HepG2 (cell line): ENCODE data around the gene BPHL. TPM values are rescaled to one million over a fixed set of nuclear protein-coding genes. Genes with fewer than 3 reads are reported as not detected.

ENCODE experiments used
- DR1 ChIP-seq: sonication (generic); formaldehyde crosslinking; IDR thresholded peaks from 2 replicates; pipeline ENCODE4 v1.8.0; 2021; ENCODE audit warnings: mild to moderate bottlenecking, missing genetic modification reagents, inconsistent platforms
- EZH2 ChIP-seq: conservative IDR thresholded peaks from 2 replicates; pipeline ENCODE4 v1.6.1; 2012; ENCODE audit warnings: mild to moderate bottlenecking, low read depth, low read length, moderate library complexity
- KMT2A ChIP-seq: sonication (generic); formaldehyde crosslinking; IDR thresholded peaks from 2 replicates; pipeline ENCODE4 v1.4.0; 2020; ENCODE audit warnings: missing genetic modification reagents
- MBNL3 ChIP-seq: fragments of 250-450 bp; sonication (Bioruptor Pico); conservative IDR thresholded peaks from 2 replicates; pipeline ENCODE4 v1.8.0; 2022; ENCODE audit warnings: mild to moderate bottlenecking, inconsistent platforms
- MIXL1 ChIP-seq: IDR thresholded peaks from 2 replicates; pipeline ENCODE4 v1.6.1; 2016
- MTF1 ChIP-seq: sonication (generic); formaldehyde crosslinking; IDR thresholded peaks from 2 replicates; pipeline ENCODE4 v1.5.0; 2020; ENCODE audit warnings: missing genetic modification reagents
- NFKBIZ ChIP-seq: IDR thresholded peaks from 2 replicates; pipeline ENCODE4 v1.6.1; 2018; ENCODE audit warnings: missing genetic modification reagents, missing compliant biosample characterization
- RAD21 ChIP-seq: fragments of 450-650 bp; formaldehyde crosslinking; IDR thresholded peaks from 2 replicates; pipeline ENCODE4 v1.5.0; 2020; ENCODE audit warnings: mild to moderate bottlenecking
- RELA ChIP-seq: sonication (generic); formaldehyde crosslinking; IDR thresholded peaks from 2 replicates; pipeline ENCODE4 v1.4.0; 2020; ENCODE audit warnings: missing genetic modification reagents
- ZNF501 ChIP-seq: sonication (generic); formaldehyde crosslinking; IDR thresholded peaks from 2 replicates; pipeline ENCODE4 v1.5.1; 2020; ENCODE audit warnings: mild to moderate bottlenecking, moderate library complexity, missing genetic modification reagents
- ZNF510 ChIP-seq: sonication (generic); formaldehyde crosslinking; IDR thresholded peaks from 2 replicates; pipeline ENCODE4 v1.4.0; 2020; ENCODE audit warnings: low read depth, mild to moderate bottlenecking, missing genetic modification reagents
- ZNF570 ChIP-seq: sonication (generic); formaldehyde crosslinking; IDR thresholded peaks from 2 replicates; pipeline ENCODE4 v1.4.0; 2020; ENCODE audit warnings: mild to moderate bottlenecking, missing genetic modification reagents, borderline replicate concordance
- ZNF724P ChIP-seq: sonication (generic); formaldehyde crosslinking; IDR thresholded peaks from 2 replicates; pipeline ENCODE4 v1.8.0; 2022; ENCODE audit warnings: missing genetic modification reagents, borderline replicate concordance
- ZNF761 ChIP-seq: sonication (generic); formaldehyde crosslinking; conservative IDR thresholded peaks from 2 replicates; pipeline ENCODE4 v1.4.0; 2020; ENCODE audit warnings: mild to moderate bottlenecking, missing genetic modification reagents
- polyA plus RNA-seq, 8 experiments: library from polyadenylated mRNA; depleted of rRNA in 3 of 8; stranded (reverse) in 7 of 8; unstranded in 1 of 8; fragments of >200 nt; fragmentation: Illumina TruSeq in 4 of 8; extraction: Trizol in 4 of 8; gene quantifications; 2 replicates each; pipeline versions ENCODE4 v1.2.1 to v1.2.3, GENCODE V29; 2011 to 2016; ENCODE audit warnings: low read depth in 4 of 8, missing spikeins in 1 of 8, mixed read lengths in 1 of 8; ENCODE audit not compliant: insufficient read depth in 1 of 8
- total RNA-seq, 5 experiments: library from RNA; depleted of rRNA; stranded (reverse); fragments of >200 nt; fragmentation: Illumina TruSeq; extraction: Trizol; gene quantifications; 2 replicates each; pipeline ENCODE4 v1.2.3, GENCODE V29; 2016; ENCODE audit warnings: low read depth in 1 of 5
- TF ChIP-seq, protein P1 (sequence below): sonication (generic); formaldehyde crosslinking; IDR thresholded peaks from 2 replicates; pipeline ENCODE4 v1.4.0; 2020; ENCODE audit warnings: missing genetic modification reagents, borderline replicate concordance
- TF ChIP-seq, protein P2 (sequence below): sonication (generic); IDR thresholded peaks from 2 replicates; pipeline ENCODE4 v1.6.1; 2016; ENCODE audit warnings: low read depth, borderline replicate concordance
- TF ChIP-seq, protein P3 (sequence below): sonication (generic); formaldehyde crosslinking; IDR thresholded peaks from 2 replicates; pipeline ENCODE4 v1.5.1; 2020; ENCODE audit warnings: missing genetic modification reagents, mild to moderate bottlenecking, borderline replicate concordance
- TF ChIP-seq, protein P4 (sequence below): sonication (generic); formaldehyde crosslinking; IDR thresholded peaks from 2 replicates; pipeline ENCODE4 v1.4.0; 2020; ENCODE audit warnings: mild to moderate bottlenecking, missing genetic modification reagents
- TF ChIP-seq, protein P5 (sequence below): sonication (generic); formaldehyde crosslinking; IDR thresholded peaks from 2 replicates; pipeline ENCODE4 v1.4.0; 2020; ENCODE audit warnings: missing genetic modification reagents
- TF ChIP-seq, protein P6 (sequence below): sonication (generic); formaldehyde crosslinking; IDR thresholded peaks from 2 replicates; pipeline ENCODE4 v1.5.0; 2020; ENCODE audit warnings: mild to moderate bottlenecking, low read depth, missing genetic modification reagents, borderline replicate concordance
- TF ChIP-seq, protein P7 (sequence below): sonication (generic); formaldehyde crosslinking; IDR thresholded peaks from 2 replicates; pipeline ENCODE4 v1.8.0; 2022; ENCODE audit warnings: mild to moderate bottlenecking, missing genetic modification reagents; ENCODE audit not compliant: insufficient replicate concordance

The BPHL gene
- total and polyA plus RNA-seq, 2 of the 13 experiments (the other 11 are each of a cell fraction or from before 2014, with no cell fraction given): 37.8 to 39.5 TPM

DNA sequence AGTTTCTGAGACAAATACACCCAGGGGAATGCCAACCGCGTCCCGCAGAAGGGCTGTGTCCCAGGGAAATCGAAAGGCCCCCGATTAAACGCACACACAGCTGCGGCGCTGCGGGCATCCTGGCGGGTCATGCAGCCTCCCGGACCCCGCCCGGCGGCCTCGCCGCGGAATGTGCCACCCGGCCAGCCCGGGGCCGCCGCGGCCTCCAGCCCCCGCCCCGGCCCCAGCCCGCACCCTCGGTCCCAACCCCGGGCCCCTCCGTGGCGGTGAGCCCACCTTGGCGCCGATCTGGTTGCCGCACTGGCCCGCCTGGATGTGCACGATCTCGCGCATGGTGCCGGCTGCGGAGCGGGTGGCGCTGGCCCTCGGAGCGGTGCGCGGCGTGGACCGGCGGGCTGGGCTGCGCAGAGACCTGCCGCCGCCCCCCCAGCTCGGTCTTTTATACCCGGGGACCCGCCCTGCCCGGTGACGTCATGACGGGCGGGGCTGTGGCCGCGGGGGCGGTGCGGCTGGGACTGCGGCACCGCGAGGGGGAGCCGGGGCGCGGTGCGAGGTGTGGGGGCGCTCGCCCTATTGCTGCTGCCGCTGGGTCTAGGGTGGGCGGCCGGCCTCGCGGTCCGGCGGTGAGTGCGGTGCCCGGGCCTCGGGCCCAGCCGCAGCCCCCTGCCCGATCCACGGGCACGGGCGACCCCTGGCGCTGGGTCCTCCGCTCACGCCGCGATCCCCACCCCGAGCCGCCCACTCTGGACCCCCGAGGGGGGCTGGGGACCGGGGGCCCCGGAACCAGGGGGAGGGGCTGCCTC lies 38.8 kb downstream of the BPHL start, which contains the start of gene TUBB2A (continued):
- TF ChIP-seq, protein P1, sequence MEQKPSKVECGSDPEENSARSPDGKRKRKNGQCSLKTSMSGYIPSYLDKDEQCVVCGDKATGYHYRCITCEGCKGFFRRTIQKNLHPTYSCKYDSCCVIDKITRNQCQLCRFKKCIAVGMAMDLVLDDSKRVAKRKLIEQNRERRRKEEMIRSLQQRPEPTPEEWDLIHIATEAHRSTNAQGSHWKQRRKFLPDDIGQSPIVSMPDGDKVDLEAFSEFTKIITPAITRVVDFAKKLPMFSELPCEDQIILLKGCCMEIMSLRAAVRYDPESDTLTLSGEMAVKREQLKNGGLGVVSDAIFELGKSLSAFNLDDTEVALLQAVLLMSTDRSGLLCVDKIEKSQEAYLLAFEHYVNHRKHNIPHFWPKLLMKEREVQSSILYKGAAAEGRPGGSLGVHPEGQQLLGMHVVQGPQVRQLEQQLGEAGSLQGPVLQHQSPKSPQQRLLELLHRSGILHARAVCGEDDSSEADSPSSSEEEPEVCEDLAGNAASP (CRISPR knock-in tag): peak; percentile 57; the same call in 1 of the 2 replicates
- TF ChIP-seq, protein P2, sequence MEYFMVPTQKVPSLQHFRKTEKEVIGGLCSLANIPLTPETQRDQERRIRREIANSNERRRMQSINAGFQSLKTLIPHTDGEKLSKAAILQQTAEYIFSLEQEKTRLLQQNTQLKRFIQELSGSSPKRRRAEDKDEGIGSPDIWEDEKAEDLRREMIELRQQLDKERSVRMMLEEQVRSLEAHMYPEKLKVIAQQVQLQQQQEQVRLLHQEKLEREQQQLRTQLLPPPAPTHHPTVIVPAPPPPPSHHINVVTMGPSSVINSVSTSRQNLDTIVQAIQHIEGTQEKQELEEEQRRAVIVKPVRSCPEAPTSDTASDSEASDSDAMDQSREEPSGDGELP: peak; percentile 7; the same call in 1 of the 2 replicates
- TF ChIP-seq, protein P3, sequence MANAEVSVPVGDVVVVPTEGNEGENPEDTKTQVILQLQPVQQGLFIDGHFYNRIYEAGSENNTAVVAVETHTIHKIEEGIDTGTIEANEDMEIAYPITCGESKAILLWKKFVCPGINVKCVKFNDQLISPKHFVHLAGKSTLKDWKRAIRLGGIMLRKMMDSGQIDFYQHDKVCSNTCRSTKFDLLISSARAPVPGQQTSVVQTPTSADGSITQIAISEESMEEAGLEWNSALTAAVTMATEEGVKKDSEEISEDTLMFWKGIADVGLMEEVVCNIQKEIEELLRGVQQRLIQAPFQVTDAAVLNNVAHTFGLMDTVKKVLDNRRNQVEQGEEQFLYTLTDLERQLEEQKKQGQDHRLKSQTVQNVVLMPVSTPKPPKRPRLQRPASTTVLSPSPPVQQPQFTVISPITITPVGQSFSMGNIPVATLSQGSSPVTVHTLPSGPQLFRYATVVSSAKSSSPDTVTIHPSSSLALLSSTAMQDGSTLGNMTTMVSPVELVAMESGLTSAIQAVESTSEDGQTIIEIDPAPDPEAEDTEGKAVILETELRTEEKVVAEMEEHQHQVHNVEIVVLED (CRISPR knock-in tag): no peak
- no peak for TF ChIP-seq MBNL3 (CRISPR knock-in tag)
- peak; percentile 93 for TF ChIP-seq RAD21 (CRISPR knock-in tag)
- TF ChIP-seq MTF1 (CRISPR knock-in tag): no peak
- TF ChIP-seq NFKBIZ (CRISPR knock-in tag): no peak
- TF ChIP-seq, protein P4, sequence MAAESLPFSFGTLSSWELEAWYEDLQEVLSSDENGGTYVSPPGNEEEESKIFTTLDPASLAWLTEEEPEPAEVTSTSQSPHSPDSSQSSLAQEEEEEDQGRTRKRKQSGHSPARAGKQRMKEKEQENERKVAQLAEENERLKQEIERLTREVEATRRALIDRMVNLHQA (CRISPR knock-in tag): no peak
- TF ChIP-seq ZNF501: peak; percentile 12
- no peak for TF ChIP-seq MIXL1 (CRISPR knock-in tag)
- TF ChIP-seq EZH2: no peak
- TF ChIP-seq ZNF761 (CRISPR knock-in tag): peak; percentile 91
- no peak; the same call in 1 of the 2 replicates for TF ChIP-seq ZNF510 (CRISPR knock-in tag)
- peak; percentile 92 for TF ChIP-seq ZNF724P (CRISPR knock-in tag)
- TF ChIP-seq, protein P5, sequence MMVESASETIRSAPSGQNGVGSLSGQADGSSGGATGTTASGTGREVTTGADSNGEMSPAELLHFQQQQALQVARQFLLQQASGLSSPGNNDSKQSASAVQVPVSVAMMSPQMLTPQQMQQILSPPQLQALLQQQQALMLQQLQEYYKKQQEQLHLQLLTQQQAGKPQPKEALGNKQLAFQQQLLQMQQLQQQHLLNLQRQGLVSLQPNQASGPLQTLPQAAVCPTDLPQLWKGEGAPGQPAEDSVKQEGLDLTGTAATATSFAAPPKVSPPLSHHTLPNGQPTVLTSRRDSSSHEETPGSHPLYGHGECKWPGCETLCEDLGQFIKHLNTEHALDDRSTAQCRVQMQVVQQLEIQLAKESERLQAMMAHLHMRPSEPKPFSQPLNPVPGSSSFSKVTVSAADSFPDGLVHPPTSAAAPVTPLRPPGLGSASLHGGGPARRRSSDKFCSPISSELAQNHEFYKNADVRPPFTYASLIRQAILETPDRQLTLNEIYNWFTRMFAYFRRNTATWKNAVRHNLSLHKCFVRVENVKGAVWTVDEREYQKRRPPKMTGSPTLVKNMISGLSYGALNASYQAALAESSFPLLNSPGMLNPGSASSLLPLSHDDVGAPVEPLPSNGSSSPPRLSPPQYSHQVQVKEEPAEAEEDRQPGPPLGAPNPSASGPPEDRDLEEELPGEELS (CRISPR knock-in tag): no peak
- TF ChIP-seq, protein P6, sequence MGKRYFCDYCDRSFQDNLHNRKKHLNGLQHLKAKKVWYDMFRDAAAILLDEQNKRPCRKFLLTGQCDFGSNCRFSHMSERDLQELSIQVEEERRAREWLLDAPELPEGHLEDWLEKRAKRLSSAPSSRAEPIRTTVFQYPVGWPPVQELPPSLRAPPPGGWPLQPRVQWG: no peak
- peak; percentile 74; the same call in 1 of the 2 replicates for TF ChIP-seq DR1 (CRISPR knock-in tag)
- TF ChIP-seq KMT2A (CRISPR knock-in tag): 0 out of 2 replicates have a peak, but pooled peaks have one; percentile 44
- TF ChIP-seq, protein P7, sequence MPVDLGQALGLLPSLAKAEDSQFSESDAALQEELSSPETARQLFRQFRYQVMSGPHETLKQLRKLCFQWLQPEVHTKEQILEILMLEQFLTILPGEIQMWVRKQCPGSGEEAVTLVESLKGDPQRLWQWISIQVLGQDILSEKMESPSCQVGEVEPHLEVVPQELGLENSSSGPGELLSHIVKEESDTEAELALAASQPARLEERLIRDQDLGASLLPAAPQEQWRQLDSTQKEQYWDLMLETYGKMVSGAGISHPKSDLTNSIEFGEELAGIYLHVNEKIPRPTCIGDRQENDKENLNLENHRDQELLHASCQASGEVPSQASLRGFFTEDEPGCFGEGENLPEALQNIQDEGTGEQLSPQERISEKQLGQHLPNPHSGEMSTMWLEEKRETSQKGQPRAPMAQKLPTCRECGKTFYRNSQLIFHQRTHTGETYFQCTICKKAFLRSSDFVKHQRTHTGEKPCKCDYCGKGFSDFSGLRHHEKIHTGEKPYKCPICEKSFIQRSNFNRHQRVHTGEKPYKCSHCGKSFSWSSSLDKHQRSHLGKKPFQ (CRISPR knock-in tag): no peak
- TF ChIP-seq ZNF570: no peak
- peak; percentile 47; the same call in 1 of the 2 replicates for TF ChIP-seq RELA (CRISPR knock-in tag)
